ENCODE data around the gene MACROD1.

MACROD1 gene

GRCh38 chr11:64119700-64120099 is 46.2 kb downstream of the MACROD1 start:
- DNase-seq (ENCODE audit: low read depth), result no peak
- no peak for TF ChIP-seq CTCF (conservative IDR thresholded peaks at IDR 0.05; ENCODE audit: control insufficient read depth, insufficient read depth, low read depth, low read length)
- no peak overlapping the region for H3K4me3 ChIP-seq (ENCODE audit: control insufficient read depth, low read depth, low read length)

- DNase-seq (ENCODE audit: low read depth), result no peak
- TF ChIP-seq CTCF (conservative IDR thresholded peaks at IDR 0.05; ENCODE audit: control insufficient read depth, insufficient read depth, low read depth, low read length), result no peak
- H3K4me3 ChIP-seq (ENCODE audit: control insufficient read depth, low read depth, low read length), result no peak overlapping the region
These were observed 46.8 kb downstream of the MACROD1 start for GRCh38 chr11:64118876-64119665.

- DNase-seq (ENCODE audit: low read depth), result no peak
- TF ChIP-seq CTCF (conservative IDR thresholded peaks at IDR 0.05; ENCODE audit: control insufficient read depth, insufficient read depth, low read depth, low read length), result no peak
These were observed 48.0 kb downstream of the MACROD1 start for GRCh38 chr11:64117763-64118459.

GRCh38 chr11:64115531-64116522 is 50.1 kb downstream of the MACROD1 start:
- no peak for DNase-seq (ENCODE audit: low read depth)
- no peak for TF ChIP-seq CTCF (conservative IDR thresholded peaks at IDR 0.05; ENCODE audit: control insufficient read depth, insufficient read depth, low read depth, low read length)
- H3K4me3 ChIP-seq (ENCODE audit: control insufficient read depth, low read depth, low read length), result no peak overlapping the region

More at GRCh38 chr11:64117763-64118459, 48.0 kb downstream of the MACROD1 start:
- no peak overlapping the region for H3K4me3 ChIP-seq (ENCODE audit: control insufficient read depth, low read depth, low read length)

- DNase-seq (ENCODE audit: low read depth), result no peak
- H3K4me3 ChIP-seq (ENCODE audit: control insufficient read depth, low read depth, low read length), result no peak overlapping the region
- no peak for TF ChIP-seq CTCF (conservative IDR thresholded peaks at IDR 0.05; ENCODE audit: control insufficient read depth, insufficient read depth, low read depth, low read length)
These were observed 51.7 kb downstream of the MACROD1 start for GRCh38 chr11:64114231-64114630.

GRCh38 chr11:64113462-64113780 is 52.5 kb downstream of the MACROD1 start:
- no peak overlapping the region for H3K4me3 ChIP-seq (ENCODE audit: control insufficient read depth, low read depth, low read length)
- no peak for DNase-seq (ENCODE audit: low read depth)
- no peak for TF ChIP-seq CTCF (conservative IDR thresholded peaks at IDR 0.05; ENCODE audit: control insufficient read depth, insufficient read depth, low read depth, low read length)

Data from fibroblast of mammary gland (primary cell).